Spleen (tissue), 11 donors: ENCODE measurements around the gene ELP1. TPM values are rescaled to one million over a fixed set of nuclear protein-coding genes. Genes with fewer than 3 reads are reported as not detected.

Experiments used
- DNase-seq: peaks from one replicate; pipeline ENCODE4 v3.0.0-alpha.2; 2020
- H3K27ac ChIP-seq, 8 donors: fragments of 200-600 bp; sonication (generic) in 7 of 8; 1 replicate in 4 of 8; 2 replicates in 4 of 8; pipeline versions ENCODE4 v1.5.0 to v1.8.0; 2016 to 2021; ENCODE audit warnings: inconsistent platforms in 4 of 8, mild to moderate bottlenecking in 4 of 8, moderate library complexity in 1 of 8
- H3K27me3 ChIP-seq, 7 donors: fragments of 200-600 bp; sonication (generic) in 6 of 7; replicated peaks in 1 of 7; 1 replicate in 4 of 7; 2 replicates in 3 of 7; pipeline versions ENCODE4 v1.5.0 to v1.8.0; 2016 to 2021; ENCODE audit warnings: inconsistent platforms in 3 of 7, mild to moderate bottlenecking in 1 of 7
- H3K36me3 ChIP-seq, 6 donors: fragments of 200-600 bp; sonication (generic) in 5 of 6; 1 replicate in 4 of 6; 2 replicates in 2 of 6; pipeline versions ENCODE4 v1.5.0 to v1.8.0; 2016 to 2021; ENCODE audit warnings: inconsistent platforms in 2 of 6
- H3K4me1 ChIP-seq, 6 donors: fragments of 200-600 bp; sonication (generic) in 5 of 6; 1 replicate in 3 of 6; 2 replicates in 3 of 6; pipeline versions ENCODE4 v1.5.0 to v1.8.0; 2016 to 2021; ENCODE audit warnings: inconsistent platforms in 3 of 6
- H3K4me3 ChIP-seq, 8 donors: fragments of 200-600 bp; sonication (generic) in 7 of 8; 1 replicate in 4 of 8; 2 replicates in 4 of 8; pipeline versions ENCODE4 v1.5.0 to v1.8.0; 2016 to 2021; ENCODE audit warnings: inconsistent platforms in 4 of 8, mild to moderate bottlenecking in 4 of 8, moderate library complexity in 2 of 8
- H3K9me3 ChIP-seq, 8 donors: fragments of 200-600 bp; sonication (generic) in 7 of 8; 1 replicate in 4 of 8; 2 replicates in 4 of 8; pipeline versions ENCODE4 v1.5.0 to v1.8.0; 2016 to 2021; ENCODE audit warnings: inconsistent platforms in 4 of 8
- CTCF ChIP-seq, 11 experiments: fragments of 200-600 bp in 7 of 11; fragments of 450-650 bp in 4 of 11; sonication (generic) in 4 of 11; IDR thresholded peaks in 8 of 11; conservative IDR thresholded peaks in 3 of 11; 1 replicate in 7 of 11; 2 replicates in 4 of 11; pipeline versions ENCODE4 v1.4.0 to v1.8.0; 2016 to 2021; ENCODE audit warnings: antibody characterized with exemption in 11 of 11, inconsistent platforms in 4 of 11, mild to moderate bottlenecking in 1 of 11
- POLR2A ChIP-seq, 3 donors: fragments of 450-650 bp; IDR thresholded peaks; one replicate each; pipeline ENCODE4 v1.5.1; 2017; ENCODE audit warnings: antibody characterized with exemption in 3 of 3, mild to moderate bottlenecking in 1 of 3
- POLR2AphosphoS5 ChIP-seq, 3 donors: sonication (generic); formaldehyde crosslinking; IDR thresholded peaks; one replicate each; pipeline ENCODE4 v1.5.1; 2017; ENCODE audit warnings: antibody characterized with exemption in 3 of 3
- WGBS, 5 donors: extraction: QIAGEN DNeasy Blood & Tissue Kit in 3 of 5; methylation state at CpG; one replicate each; pipeline versions ENCODE4 v1.1.5 to v1.1.7; 2013 to 2018; 5-methylcytosine and 5-hydroxymethylcytosine counted together
- intact Hi-C: fragments of 100-400 bp; cut with DNase I; formaldehyde crosslinking; loops from one replicate; pipeline ENCODE4 v1.15.0; 2023; ENCODE audit warnings: low total_unique reads
- polyA plus RNA-seq, 3 donors: library from polyadenylated mRNA; stranded (reverse); fragments of 200-250 nt; gene quantifications; one replicate each; pipeline ENCODE4 v1.2.1, GENCODE V29; 2013
- total RNA-seq, 7 donors: library from RNA; depleted of rRNA in 3 of 7; stranded (reverse); fragments of >200 nt in 3 of 7; fragmentation: NEBNext Ultra II Directional in 4 of 7; extraction: Animal tissue kit (Norgen Biotek cat#: 25700) in 4 of 7; gene quantifications; one replicate each; pipeline versions ENCODE4 v1.1.0 to v1.2.1, GENCODE V29; 2016 to 2021
- donor health status: healthy with polysubstance abuse.
- donor health status: DM: no; HTN: no; CAD: no; lungs with moderate emphysema.
- donor health status: DM: no; HTN: no; CAD: no.
- donor health status: Bipolar disorder and iron deficiency.
- donor health status: healthy.
- donor health status: DM: no; HTN: no; CAD: no.
- donor health status: DM: yes; HTN: yes; CAD: no.

The ELP1 gene
- total and polyA plus RNA-seq, 10 donors, result 9.9 to 30.5 (median 17.6) TPM

- Histone ChIP-seq H3K4me1 (no peaks in the 10 kb centered on the region), H3K27ac (no peak overlapping the region), H3K4me3 (no peak overlapping the region), H3K27me3 (no peaks in the 10 kb centered on the region), H3K36me3 (no peaks in the 10 kb centered on the region), H3K9me3 (no peaks in the 10 kb centered on the region)
- 94 to 97% (median 95%) methylated on average over 15 to 25 of the region's 25 CpGs for WGBS, 5 donors
- no peak for TF ChIP-seq POLR2A (IDR thresholded peaks at IDR 0.05)
- TF ChIP-seq POLR2AphosphoS5 (IDR thresholded peaks at IDR 0.05), result no peak
- no peak for TF ChIP-seq CTCF (IDR thresholded peaks at IDR 0.05 in 8 of 11, conservative IDR thresholded peaks at IDR 0.05 in 3 of 11)
- intact Hi-C loops, result no loop called here
- DNase-seq, result no peak
These were observed 78.4 kb downstream of the ELP1 start for GRCh38 chr9:108855529-108855886.

- DNase-seq, result no peak
- WGBS, 5 donors, result 92 to 97% (median 94%) methylated on average over 40 to 59 of the region's 59 CpGs
- intact Hi-C loops, result no loop called here
- no peaks in the 10 kb centered on the region for H3K27me3 ChIP-seq
- TF ChIP-seq CTCF (IDR thresholded peaks at IDR 0.05 in 8 of 11, conservative IDR thresholded peaks at IDR 0.05 in 3 of 11) (no peak), POLR2A (IDR thresholded peaks at IDR 0.05) (no peak), POLR2AphosphoS5 (IDR thresholded peaks at IDR 0.05) (no peak)
- H3K4me3 ChIP-seq, result no peak overlapping the region
- H3K27ac ChIP-seq, result no peak overlapping the region
- H3K4me1 ChIP-seq, result no peaks in the 10 kb centered on the region
- no peaks in the 10 kb centered on the region for H3K9me3 ChIP-seq
- no peaks in the 10 kb centered on the region for H3K36me3 ChIP-seq
These were observed 79.0 kb downstream of the ELP1 start for GRCh38 chr9:108854641-108855528.

GRCh38 chr9:108854094-108854493 is 79.8 kb downstream of the ELP1 start:
- WGBS, 5 donors, result 90 to 100% (median 95%) methylated on average over 3 of the region's 3 CpGs
- no peaks in the 10 kb centered on the region for H3K9me3 ChIP-seq
- no peak overlapping the region for H3K27ac ChIP-seq
- DNase-seq, result no peak
- H3K36me3 ChIP-seq, result no peaks in the 10 kb centered on the region
- TF ChIP-seq CTCF (IDR thresholded peaks at IDR 0.05 in 8 of 11, conservative IDR thresholded peaks at IDR 0.05 in 3 of 11) (no peak), POLR2A (IDR thresholded peaks at IDR 0.05) (no peak), POLR2AphosphoS5 (IDR thresholded peaks at IDR 0.05) (no peak)
- no peak overlapping the region for H3K4me3 ChIP-seq
- no peaks in the 10 kb centered on the region for H3K4me1 ChIP-seq
- intact Hi-C loops, result no loop called here
- H3K27me3 ChIP-seq, result no peaks in the 10 kb centered on the region

GRCh38 chr9:108852079-108852478 is 81.8 kb downstream of the ELP1 start:
- no peaks in the 10 kb centered on the region for H3K27me3 ChIP-seq
- 14 to 45% (median 37%) methylated on average over 1 of the region's 1 CpG for WGBS, 5 donors

More at GRCh38 chr9:108852079-108852478, 81.8 kb downstream of the ELP1 start:
- Histone ChIP-seq H3K9me3 (no peaks in the 10 kb centered on the region), H3K27ac (no peak overlapping the region), H3K36me3 (no peaks in the 10 kb centered on the region), H3K4me1 (no peaks in the 10 kb centered on the region), H3K4me3 (no peak overlapping the region)
- TF ChIP-seq POLR2A (IDR thresholded peaks at IDR 0.05) (no peak), POLR2AphosphoS5 (IDR thresholded peaks at IDR 0.05) (no peak), CTCF (IDR thresholded peaks at IDR 0.05 in 8 of 11, conservative IDR thresholded peaks at IDR 0.05 in 3 of 11) (no peak)
- intact Hi-C loops, result no loop called here
- no peak for DNase-seq
